ENCODE results near the gene CCDC127.
"Not testable (repeated sequence)": the region's sequence is repeated elsewhere in the genome, so short reads cannot be mapped to it uniquely, and the experiment has no call there.

Gene CCDC127

DNA sequence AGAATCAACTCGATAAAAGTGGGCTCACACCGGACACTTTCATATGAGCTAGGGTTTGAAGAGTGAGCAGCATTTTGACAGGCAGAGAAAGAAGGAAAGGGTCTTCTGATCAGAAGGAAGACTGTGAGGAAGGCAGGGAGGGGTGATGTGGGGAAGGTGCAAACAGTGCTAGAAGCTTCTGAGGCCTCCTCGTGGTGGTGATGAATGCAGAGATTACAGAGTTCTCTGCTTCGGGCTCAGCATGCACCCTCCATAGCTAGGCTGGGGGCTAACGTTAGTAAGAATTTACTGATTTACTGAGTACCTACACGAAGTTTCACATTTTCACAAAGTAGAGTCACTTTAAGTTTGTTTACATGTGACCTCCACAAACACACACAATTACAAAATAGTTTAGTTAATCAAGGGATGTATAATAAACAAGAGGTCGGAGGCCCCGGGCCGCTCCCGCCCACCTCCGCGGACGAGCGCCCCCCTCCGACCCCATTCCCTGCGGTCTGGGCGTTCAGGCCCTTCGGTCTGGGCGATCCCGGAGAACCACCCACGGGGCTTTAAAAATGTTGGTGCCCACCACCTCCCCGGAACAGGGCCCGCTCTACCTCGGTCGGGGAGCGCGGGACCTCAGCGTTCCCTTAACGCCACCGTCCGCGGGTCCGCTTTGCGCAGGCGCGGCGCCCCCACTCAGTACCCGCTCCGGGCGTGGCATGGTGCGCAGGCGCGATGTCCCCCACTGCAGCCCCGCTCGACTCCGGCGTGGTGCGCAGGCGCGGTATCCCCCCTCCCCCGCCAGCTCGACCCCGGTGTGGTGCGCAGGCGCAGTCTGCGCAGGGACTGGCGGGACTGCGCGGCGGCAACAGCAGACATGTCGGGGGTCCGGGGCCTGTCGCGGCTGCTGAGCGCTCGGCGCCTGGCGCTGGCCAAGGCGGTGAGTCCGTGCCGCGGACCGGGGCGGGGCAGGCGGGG lies at the start of gene CCDC127, which contains the start of gene SDHA:
CCDC127 (minus strand) TSS at position 660 of the 963 bp plus-strand sequence. CDS start 1,304 bp downstream, outside the sequence.
SDHA (plus strand) TSS at position 827 of the 963 bp plus-strand sequence; CDS start at position 863, 36 bp downstream.
- peak; percentile 100 for DNase-seq (ENCODE audit: low spot score)
- TF ChIP-seq, protein P1, sequence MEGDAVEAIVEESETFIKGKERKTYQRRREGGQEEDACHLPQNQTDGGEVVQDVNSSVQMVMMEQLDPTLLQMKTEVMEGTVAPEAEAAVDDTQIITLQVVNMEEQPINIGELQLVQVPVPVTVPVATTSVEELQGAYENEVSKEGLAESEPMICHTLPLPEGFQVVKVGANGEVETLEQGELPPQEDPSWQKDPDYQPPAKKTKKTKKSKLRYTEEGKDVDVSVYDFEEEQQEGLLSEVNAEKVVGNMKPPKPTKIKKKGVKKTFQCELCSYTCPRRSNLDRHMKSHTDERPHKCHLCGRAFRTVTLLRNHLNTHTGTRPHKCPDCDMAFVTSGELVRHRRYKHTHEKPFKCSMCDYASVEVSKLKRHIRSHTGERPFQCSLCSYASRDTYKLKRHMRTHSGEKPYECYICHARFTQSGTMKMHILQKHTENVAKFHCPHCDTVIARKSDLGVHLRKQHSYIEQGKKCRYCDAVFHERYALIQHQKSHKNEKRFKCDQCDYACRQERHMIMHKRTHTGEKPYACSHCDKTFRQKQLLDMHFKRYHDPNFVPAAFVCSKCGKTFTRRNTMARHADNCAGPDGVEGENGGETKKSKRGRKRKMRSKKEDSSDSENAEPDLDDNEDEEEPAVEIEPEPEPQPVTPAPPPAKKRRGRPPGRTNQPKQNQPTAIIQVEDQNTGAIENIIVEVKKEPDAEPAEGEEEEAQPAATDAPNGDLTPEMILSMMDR (IDR thresholded peaks at IDR 0.05; ENCODE audit: extremely low read depth, missing control alignments): peak; percentile 40

DNA sequence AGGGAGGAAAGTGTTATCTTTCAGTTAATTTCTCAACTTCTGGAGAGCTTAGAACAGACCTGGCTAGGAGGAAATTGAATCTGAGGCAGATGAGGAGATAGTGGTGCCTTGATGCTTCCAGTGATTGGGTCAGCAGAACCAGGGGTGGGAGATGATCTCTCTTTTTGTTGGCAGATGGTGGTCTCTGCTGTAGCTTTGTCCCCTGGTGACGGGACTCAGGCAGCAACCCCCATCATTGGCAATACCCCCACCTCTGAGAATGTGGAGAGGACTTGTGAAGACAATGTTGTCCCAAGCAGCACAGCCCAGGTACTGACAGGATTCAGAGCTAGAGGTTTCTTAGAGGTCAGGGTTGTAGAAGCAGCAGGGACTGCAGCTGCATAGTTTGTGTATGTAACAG lies 49.8 kb upstream of the CCDC127 start:
- DNase-seq (ENCODE audit: low spot score): no peak
- TF ChIP-seq, protein P1 (IDR thresholded peaks at IDR 0.05; ENCODE audit: extremely low read depth, missing control alignments): no peak

DNA sequence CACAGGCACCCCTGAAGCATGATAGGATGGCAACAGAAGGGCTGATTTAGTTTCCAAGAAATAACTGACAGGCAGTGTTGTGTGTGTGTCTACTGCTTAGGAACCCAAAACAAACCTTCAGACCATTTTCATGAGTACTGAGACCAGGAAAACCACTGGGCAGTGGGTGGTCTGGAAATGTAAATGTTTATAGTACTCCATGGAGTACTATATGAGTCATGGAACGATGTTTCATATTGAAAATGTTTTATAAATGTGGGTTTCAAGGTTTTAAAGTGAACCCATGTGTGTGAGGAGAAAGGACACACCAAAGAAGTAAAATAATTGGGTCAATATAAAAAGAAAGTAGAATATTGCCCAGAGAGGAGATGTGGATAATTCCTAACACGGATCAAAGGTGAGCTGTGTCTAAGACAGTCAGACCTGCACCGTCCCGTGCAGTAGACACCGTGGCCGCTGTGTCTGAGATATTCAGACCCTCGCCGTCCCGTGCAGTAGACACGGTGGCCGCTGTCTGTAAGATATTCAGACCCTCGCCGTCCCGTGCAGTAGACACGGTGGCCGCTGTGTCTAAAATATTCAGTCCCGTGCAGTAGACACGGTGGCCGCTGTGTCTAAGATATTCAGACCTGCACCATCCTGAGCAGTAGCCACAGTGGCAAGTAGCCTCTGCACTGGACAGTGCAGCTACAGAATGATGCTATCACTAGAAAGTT lies 48.5 kb upstream of the CCDC127 start:
- not testable (repeated sequence) for DNase-seq (ENCODE audit: low spot score)

DNA sequence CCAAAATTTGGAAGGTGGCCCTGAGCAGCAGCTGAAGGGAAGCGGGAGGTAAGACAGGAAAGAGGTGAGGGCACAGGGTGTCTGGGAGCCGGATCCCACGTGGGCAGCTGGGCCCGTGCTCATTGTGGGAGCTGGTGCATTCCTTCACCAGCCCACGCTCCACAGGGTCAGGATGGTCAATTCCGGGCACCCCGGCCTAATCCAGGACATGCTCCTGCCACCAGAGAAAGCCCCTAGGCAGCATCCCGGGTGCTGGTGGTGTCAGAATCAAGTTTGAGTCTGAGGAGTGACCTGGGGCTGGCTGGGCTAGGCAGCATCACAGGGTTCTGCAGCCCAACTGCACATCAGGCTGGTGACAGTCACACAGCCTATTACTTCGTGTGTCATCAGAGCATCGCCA lies 46.4 kb upstream of the CCDC127 start:
- DNase-seq (ENCODE audit: low spot score): no peak
- TF ChIP-seq, protein P1 (IDR thresholded peaks at IDR 0.05; ENCODE audit: extremely low read depth, missing control alignments): no peak

- not testable (repeated sequence) for DNase-seq (ENCODE audit: low spot score)
Measured at GRCh38 chr5:263275-263974, 45.5 kb upstream of the CCDC127 start.

GRCh38 chr5:257148-257547 lies 39.2 kb upstream of the CCDC127 start:
- DNase-seq (ENCODE audit: low spot score): no peak
- TF ChIP-seq, protein P1 (IDR thresholded peaks at IDR 0.05; ENCODE audit: extremely low read depth, missing control alignments): no peak

DNA sequence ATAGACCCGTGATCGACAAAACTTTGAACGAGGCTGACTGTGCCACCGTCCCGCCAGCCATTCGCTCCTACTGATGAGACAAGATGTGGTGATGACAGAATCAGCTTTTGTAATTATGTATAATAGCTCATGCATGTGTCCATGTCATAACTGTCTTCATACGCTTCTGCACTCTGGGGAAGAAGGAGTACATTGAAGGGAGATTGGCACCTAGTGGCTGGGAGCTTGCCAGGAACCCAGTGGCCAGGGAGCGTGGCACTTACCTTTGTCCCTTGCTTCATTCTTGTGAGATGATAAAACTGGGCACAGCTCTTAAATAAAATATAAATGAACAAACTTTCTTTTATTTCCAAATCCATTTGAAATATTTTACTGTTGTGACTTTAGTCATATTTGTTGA lies 38.4 kb upstream of the CCDC127 start:
- DNase-seq (ENCODE audit: low spot score): not testable (repeated sequence)

GRCh38 chr5:255116-255515 lies 37.2 kb upstream of the CCDC127 start:
- not testable (repeated sequence) for DNase-seq (ENCODE audit: low spot score)

DNA sequence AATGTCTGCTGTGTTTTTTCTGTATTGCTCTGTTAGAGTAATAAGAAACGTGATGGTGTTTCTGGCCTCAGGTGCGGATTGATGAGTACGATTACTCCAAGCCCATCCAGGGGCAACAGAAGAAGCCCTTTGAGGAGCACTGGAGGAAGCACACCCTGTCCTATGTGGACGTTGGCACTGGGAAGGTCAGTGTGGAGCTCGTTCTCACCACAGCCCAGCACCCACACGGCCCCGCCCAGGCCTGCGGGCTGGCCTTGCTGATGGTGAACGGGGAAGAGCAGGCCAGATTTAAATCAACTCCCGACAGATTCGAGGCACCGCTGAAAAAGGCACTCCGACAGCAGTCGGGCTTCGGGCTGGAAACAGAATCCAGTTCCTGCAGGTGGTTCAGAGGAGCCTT lies 36.4 kb upstream of the CCDC127 start:
- not testable (repeated sequence) for DNase-seq (ENCODE audit: low spot score)

All from GM20000 (cell line).